ENCODE results near the gene PDE2A. TPM values are rescaled to one million over a fixed set of nuclear protein-coding genes. Genes with fewer than 3 reads are reported as not detected.

The PDE2A gene
- total RNA-seq: under 1 TPM; 0.29 to 0.72 TPM

GRCh38 chr11:72673943-72674828 is at the start of gene PDE2A:
Gene PDE2A (minus strand): TSS chr11:72674422. CDS start chr11:72674207, 215 bp downstream.
- ChIA-PET POLR2A (no interaction called here), CTCF (no interaction called here)

- CTCF ChIA-PET: interaction anchor here (0.6 to 6.6 kb wide), 4 partner anchors 40 to 612 kb away, joined by 3 to 59 read pairs (median 4); partner anchors contain the start of gene STARD10
- POLR2A ChIA-PET: interaction anchor here (1.2 kb wide), 1 partner anchor 13 kb away, joined by 4 read pairs; no protein-coding TSS in a partner anchor
These were observed 49.3 kb upstream of the PDE2A start for GRCh38 chr11:72723508-72723907.

GRCh38 chr11:72722050-72722748 is 48.0 kb upstream of the PDE2A start:
- CTCF ChIA-PET: interaction anchor here (1.0 to 6.6 kb wide), 3 partner anchors 14 to 90 kb away, joined by 5 to 59 read pairs (median 5); partner anchors contain the start of gene STARD10
- POLR2A ChIA-PET: interaction anchor here (0.7 to 1.2 kb wide), 3 partner anchors 14 to 72 kb away, joined by 3 to 4 read pairs (median 3); partner anchors contain the start of gene STARD10

GRCh38 chr11:72721689-72722049 is 47.4 kb upstream of the PDE2A start:
- POLR2A ChIA-PET: interaction anchor here (1.2 kb wide), 1 partner anchor 71 kb away, joined by 3 read pairs; no protein-coding TSS in a partner anchor
- CTCF ChIA-PET: interaction anchor here (1.4 to 6.6 kb wide), 3 partner anchors 71 to 91 kb away, joined by 3 to 59 read pairs (median 5); partner anchors contain the start of gene STARD10

GRCh38 chr11:72721276-72721675 is 47.1 kb upstream of the PDE2A start:
- CTCF ChIA-PET: interaction anchor here (1.0 to 1.4 kb wide), 3 partner anchors 71 to 92 kb away, joined by 3 read pairs; partner anchors contain the start of gene STARD10
- POLR2A ChIA-PET: no interaction called here

- ChIA-PET CTCF (interaction anchor here (1.0 to 1.4 kb wide), 3 partner anchors 72 to 92 kb away, joined by 3 read pairs; partner anchors contain the start of gene STARD10), POLR2A (no interaction called here)
These were observed 46.6 kb upstream of the PDE2A start for GRCh38 chr11:72720784-72721183.

- POLR2A ChIA-PET: no interaction called here
- CTCF ChIA-PET: interaction anchor here (1.0 kb wide), 1 partner anchor 93 kb away, joined by 3 read pairs; no protein-coding TSS in a partner anchor
These were observed 45.8 kb upstream of the PDE2A start for GRCh38 chr11:72720047-72720446.

GRCh38 chr11:72719551-72719950 is 45.3 kb upstream of the PDE2A start:
- CTCF ChIA-PET: no interaction called here
- POLR2A ChIA-PET: no interaction called here

GRCh38 chr11:72719144-72719543 is 44.9 kb upstream of the PDE2A start:
- POLR2A ChIA-PET: no interaction called here

GRCh38 chr11:72718101-72718501 is 43.9 kb upstream of the PDE2A start:
- POLR2A ChIA-PET: no interaction called here
- CTCF ChIA-PET: interaction anchor here (1.5 kb wide), 1 partner anchor 35 kb away, joined by 4 read pairs; no protein-coding TSS in a partner anchor

More at GRCh38 chr11:72719144-72719543, 44.9 kb upstream of the PDE2A start:
- CTCF ChIA-PET: no interaction called here

GRCh38 chr11:72716788-72717435 is 42.7 kb upstream of the PDE2A start:
- POLR2A ChIA-PET: no interaction called here
- CTCF ChIA-PET: interaction anchor here (0.9 to 1.5 kb wide), 4 partner anchors 8 to 77 kb away, joined by 3 to 4 read pairs (median 4); partner anchors contain the start of gene STARD10

GRCh38 chr11:72716290-72716689 is 42.1 kb upstream of the PDE2A start:
- CTCF ChIA-PET: interaction anchor here (1.2 to 1.5 kb wide), 2 partner anchors 12 to 78 kb away, joined by 3 to 4 read pairs; partner anchors contain the start of gene STARD10
- POLR2A ChIA-PET: interaction anchor here (0.6 kb wide), 1 partner anchor 21 kb away, joined by 3 read pairs; no protein-coding TSS in a partner anchor

- POLR2A ChIA-PET: no interaction called here
- CTCF ChIA-PET: no interaction called here
These were observed 38.6 kb upstream of the PDE2A start for GRCh38 chr11:72712841-72713240.

- ChIA-PET CTCF (no interaction called here), POLR2A (no interaction called here)
These were observed 38.0 kb upstream of the PDE2A start for GRCh38 chr11:72712168-72712751.

GRCh38 chr11:72711141-72711540 is 36.9 kb upstream of the PDE2A start:
- ChIA-PET POLR2A (no interaction called here), CTCF (interaction anchor here (1.0 kb wide), 1 partner anchor 28 kb away, joined by 3 read pairs; no protein-coding TSS in a partner anchor)

GRCh38 chr11:72710278-72710677 is 36.1 kb upstream of the PDE2A start:
- CTCF ChIA-PET: interaction anchor here (1.0 kb wide), 1 partner anchor 27 kb away, joined by 3 read pairs; no protein-coding TSS in a partner anchor
- POLR2A ChIA-PET: no interaction called here

GRCh38 chr11:72709478-72710238 is 35.4 kb upstream of the PDE2A start:
- POLR2A ChIA-PET: no interaction called here
- CTCF ChIA-PET: interaction anchor here (0.7 to 1.0 kb wide), 2 partner anchors 26 to 687 kb away, joined by 3 read pairs; no protein-coding TSS in a partner anchor

GRCh38 chr11:72707032-72707431 is 32.8 kb upstream of the PDE2A start:
- ChIA-PET CTCF (no interaction called here), POLR2A (no interaction called here)

Data from activated CD8-positive, alpha-beta memory T cell treated with anti-CD3 and anti-CD28 coated beads for 36 hours (primary cell).